ENCODE results near the gene ADORA1.

Gene ADORA1

DNA sequence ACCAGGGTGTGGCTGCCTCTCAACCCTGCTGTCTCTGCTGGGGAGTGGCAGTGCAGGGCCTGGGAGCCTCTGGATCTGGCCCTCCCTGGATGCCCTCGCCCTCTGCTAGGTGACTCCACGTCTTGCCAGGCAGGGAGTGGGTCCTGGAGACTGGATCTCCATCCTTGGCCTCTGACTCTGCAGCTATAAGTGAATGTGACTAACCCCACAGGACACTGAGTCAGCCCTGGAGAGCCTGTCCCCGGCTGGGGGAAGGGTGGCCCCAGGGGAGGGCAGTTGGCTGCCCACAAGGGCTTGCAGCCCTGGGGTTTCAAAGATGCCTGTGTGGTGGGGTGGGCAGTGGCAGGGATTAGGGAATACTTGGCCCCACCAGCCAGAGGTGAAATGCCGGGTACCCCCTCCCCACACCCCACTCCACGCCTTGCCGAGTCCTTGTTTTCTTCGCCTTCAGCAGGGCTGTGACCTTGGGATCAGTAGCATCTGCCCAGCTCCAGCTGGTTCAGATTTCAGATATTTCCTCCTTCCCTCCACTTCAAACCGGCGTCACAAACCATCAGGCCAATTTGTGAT lies 50.0 kb downstream of the ADORA1 start:
- no peak for DNase-seq

DNA sequence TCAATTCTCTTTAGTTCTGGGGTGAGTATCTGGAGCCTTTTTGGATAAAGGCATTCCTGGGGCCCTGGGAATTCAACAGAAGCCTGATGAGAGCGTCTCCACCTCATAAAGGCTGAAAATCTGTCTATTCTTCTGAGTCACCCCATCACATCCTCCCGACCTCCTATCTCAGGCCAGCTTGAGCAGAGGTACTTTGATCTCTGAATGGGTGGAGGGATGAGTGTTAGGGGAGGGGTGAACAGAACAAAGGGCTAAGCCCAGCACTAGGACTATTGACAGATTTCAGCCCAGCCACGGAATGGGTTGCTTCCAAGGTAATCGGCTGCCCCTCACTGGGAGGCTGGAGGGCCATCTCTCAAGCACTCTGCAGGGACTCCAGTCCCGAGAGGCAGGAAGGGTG lies 50.6 kb downstream of the ADORA1 start:
- no peak for TF ChIP-seq GATA1 (IDR thresholded peaks at IDR 0.05; ENCODE audit: low read depth, low read length)
- no peak for TF ChIP-seq POLR2A (IDR thresholded peaks at IDR 0.05; ENCODE audit: low read length)
- DNase-seq, result no peak

More for the DNA sequence above, 50.0 kb downstream of the ADORA1 start:
- TF ChIP-seq POLR2A (IDR thresholded peaks at IDR 0.05; ENCODE audit: low read length), result no peak
- no peak for TF ChIP-seq GATA1 (IDR thresholded peaks at IDR 0.05; ENCODE audit: low read depth, low read length)

DNA sequence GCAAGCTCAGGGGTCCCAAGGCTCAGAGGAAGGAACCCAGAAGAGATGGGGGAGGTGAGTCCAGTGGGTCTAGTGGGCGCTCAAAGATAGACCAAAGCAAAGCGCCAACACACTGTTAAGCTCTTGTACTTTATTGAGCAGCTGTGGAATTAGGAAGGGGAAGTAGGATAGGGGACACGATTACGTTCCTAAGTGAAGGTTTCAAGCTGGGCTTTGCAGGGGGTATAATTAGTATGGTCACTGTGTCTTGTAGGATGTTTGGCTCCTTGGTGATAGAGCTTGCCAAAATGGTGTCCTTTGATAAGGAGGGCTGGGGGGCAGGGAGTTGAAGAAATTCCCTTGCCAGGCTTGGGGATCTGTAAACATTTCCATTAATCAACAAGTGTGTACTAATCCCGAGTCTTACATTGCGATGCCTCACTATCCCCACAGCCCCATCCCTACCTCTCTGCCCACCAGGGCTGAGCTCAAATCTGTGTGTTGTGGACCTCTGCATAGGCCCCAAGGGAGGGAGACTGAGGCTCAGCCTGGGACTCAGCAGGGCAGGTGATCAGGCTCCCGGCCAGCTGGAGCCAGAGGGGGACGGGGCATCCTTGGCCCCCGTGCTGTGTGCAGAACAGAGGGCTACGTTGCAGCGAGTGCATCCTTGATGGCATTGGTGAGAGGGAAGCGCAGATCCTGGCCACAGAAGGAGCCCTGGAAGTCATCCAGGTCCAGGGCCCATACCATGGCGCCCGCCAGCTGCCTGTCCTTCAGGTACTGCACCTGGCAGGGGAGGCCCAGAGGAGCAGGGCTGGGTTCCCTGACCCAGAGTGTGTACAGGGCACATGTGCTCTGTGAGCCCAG lies 51.5 kb downstream of the ADORA1 start:
- no peak for DNase-seq
- TF ChIP-seq POLR2A (IDR thresholded peaks at IDR 0.05; ENCODE audit: low read length), result no peak
- TF ChIP-seq GATA1 (IDR thresholded peaks at IDR 0.05; ENCODE audit: low read depth, low read length), result no peak

DNA sequence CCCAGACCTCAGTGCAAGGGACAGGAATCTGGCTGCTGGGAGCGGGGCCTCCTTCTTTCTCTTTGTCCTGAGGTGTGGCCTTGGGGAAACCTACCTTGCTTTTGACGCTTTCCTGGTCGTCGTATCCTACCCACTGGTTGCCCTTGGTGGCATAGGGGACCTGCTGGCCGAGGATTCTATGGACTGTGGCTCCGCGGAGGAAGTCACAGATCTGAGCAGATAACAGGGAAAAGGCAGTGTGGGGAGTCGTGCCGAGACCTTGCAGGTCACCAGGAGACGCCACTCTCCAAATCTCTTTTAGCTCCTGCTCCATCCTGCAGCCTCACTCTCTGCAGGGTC lies 52.1 kb downstream of the ADORA1 start:
- no peak for TF ChIP-seq GATA1 (IDR thresholded peaks at IDR 0.05; ENCODE audit: low read depth, low read length)
- TF ChIP-seq POLR2A (IDR thresholded peaks at IDR 0.05; ENCODE audit: low read length), result no peak
- DNase-seq, result no peak

DNA sequence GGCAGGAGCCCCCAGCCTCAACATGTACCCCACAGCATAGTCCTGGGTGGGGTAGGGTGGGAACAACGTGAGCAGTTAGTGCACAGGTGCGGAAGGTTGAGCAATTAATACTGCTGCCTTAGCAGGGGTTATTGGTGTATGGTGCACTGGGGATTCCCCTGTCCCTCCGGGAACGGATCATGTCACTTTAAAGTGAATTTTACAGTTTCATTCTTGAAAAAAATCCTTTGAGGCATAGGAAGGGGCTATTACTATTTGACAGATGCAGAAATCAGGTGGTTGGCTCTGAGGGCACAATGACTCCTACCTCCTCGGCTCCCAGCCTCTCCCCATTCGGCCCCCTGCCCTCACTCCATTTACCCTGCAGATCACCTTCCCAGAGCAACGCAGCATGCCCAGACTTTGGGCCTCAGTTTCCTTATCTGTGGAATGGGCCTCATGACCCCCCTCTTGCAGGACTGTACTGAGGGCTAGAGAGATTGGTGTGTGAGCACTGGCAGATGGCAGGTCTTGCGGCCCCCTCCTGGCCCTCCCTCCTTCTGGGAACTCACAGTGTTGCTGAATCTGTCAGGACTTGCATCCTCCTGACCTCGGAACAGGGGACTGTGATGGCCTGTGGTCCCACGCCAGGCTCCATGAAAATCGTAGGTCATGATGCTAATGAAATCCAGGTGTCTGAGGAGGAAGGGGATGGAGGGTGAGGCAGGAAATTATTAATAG lies 53.2 kb downstream of the ADORA1 start:
- TF ChIP-seq POLR2A (IDR thresholded peaks at IDR 0.05; ENCODE audit: low read length), result no peak
- TF ChIP-seq GATA1 (IDR thresholded peaks at IDR 0.05; ENCODE audit: low read depth, low read length), result no peak
- DNase-seq, result no peak

DNA sequence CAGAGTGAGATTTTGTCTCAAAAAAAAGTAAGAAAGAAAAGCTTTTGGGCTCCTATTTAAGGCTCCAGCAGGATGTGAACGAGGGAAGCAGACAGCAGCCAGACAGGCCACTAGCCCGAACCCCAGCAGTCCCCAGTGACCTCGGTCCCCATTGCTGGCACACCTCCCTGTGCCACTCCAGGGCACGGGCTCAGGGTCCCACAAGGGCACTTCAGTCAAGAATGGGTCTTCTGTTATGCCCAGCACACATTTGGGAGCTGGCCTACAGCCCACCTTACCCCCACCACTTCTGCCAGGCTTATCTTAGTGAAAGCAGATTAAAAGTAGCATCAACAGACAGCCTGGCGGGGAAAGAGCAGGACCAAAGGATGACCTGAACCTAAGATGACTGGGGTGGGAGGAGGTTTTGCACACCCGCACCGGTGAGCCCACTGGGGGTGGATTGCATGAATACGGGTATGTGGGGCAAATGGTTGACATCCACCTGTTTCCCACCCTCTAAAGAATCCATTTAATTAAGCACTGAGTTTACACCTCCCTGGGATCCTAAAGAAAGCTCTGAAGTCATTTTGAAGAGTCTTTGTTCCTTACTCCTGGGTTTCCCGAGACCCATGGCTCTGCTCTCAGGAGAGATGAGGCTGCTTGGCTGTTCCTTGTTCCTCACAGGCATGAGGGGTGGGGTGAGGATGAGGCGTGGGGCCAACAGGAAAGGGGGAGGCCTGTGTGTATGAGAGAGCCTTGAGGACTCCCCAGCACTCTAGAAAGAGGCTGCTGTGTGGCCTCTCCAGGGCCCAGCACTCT lies 54.3 kb downstream of the ADORA1 start:
- DNase-seq, result no peak
- no peak for TF ChIP-seq POLR2A (IDR thresholded peaks at IDR 0.05; ENCODE audit: low read length)
- no peak for TF ChIP-seq GATA1 (IDR thresholded peaks at IDR 0.05; ENCODE audit: low read depth, low read length)

DNA sequence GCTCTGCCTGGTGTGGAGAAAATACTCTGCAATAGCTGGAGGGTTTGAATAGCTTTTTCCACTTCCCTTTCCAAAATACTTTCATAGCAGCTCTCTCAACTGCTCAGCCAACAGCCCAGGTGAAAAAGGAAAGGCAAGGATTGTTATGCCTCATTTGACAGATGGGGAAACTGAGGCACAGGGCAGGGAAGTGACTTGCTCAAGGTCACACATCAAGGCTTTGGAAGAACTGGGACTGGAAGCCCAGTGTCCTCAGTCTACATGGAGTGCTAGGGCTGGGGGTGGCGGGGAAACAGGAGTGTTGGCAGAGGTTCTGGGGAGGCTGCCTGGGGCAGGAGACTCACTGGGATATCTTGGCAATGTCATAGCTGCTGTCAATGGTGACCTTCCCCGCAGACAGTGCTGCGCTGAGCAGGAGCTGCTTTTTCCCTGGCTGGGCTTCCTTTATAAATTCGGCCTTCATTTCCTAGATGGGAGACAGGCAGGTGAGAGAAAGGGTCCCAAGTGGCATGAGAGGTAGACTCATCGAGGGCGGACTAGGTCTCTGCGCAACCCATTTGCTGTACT lies 54.9 kb downstream of the ADORA1 start:
- DNase-seq, result no peak
- TF ChIP-seq POLR2A (IDR thresholded peaks at IDR 0.05; ENCODE audit: low read length), result no peak

DNA sequence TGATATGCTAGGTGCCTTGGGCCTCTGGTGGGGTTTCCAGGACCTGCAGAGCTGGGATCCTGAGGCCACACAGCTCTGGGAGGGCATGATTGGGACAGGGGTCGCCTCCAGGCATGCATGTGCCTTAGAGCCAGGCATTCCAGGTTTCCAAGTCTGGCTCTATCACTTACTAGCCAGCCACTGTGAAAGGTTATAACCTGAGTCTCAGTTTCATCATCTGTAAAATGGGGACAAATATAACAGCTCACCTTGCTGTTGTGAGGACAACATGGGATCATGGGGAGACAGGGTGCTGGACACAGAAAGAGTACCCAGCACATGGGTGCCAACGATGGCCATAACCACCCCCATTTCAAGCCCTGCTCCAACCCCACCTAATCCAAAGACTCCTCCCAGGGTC lies 56.3 kb downstream of the ADORA1 start:
- DNase-seq, result no peak
- TF ChIP-seq POLR2A (IDR thresholded peaks at IDR 0.05; ENCODE audit: low read length), result no peak

DNA sequence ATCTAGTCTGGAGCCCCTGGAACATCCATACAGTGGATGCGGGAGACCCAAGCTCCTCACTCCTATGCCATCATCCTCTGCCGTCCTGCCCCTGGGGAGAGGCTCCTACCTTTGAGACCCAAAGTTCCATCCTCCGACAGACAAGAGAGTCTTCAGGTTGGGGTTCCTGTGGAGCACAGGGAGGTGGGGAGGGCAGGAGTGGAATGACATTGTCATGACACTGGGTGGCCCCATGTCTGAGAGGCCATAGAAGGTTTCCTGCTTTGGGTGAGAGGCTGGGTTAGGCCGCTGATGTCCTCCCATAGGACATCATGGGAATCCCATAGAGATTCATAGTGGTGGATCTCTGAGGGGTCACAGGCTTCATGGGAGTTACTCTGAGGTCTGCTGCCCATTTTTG lies 56.9 kb downstream of the ADORA1 start:
- TF ChIP-seq POLR2A (IDR thresholded peaks at IDR 0.05; ENCODE audit: low read length) (no peak), GATA1 (IDR thresholded peaks at IDR 0.05; ENCODE audit: low read depth, low read length) (no peak)
- DNase-seq, result no peak

DNA sequence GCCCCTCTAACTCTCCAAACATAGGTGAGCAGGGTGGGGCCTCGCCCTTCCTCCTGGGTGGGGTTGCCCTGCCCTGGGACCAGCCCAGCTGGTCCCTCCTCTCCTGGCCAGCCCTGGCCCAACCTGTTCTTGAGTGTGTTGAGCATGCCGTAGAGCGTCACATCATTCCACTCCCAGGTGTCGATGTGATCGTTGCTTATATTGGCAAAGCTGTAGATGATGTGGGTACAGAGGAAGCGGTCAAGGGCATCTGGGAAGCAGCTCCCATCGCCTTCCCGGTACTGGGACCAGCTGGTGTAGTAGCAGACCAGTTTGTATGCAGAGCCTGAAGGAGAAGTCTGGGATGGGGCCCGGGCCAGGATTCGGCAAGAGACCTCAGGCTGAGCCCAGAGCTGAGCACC lies 57.5 kb downstream of the ADORA1 start:
- TF ChIP-seq POLR2A (IDR thresholded peaks at IDR 0.05; ENCODE audit: low read length), result no peak
- TF ChIP-seq GATA1 (IDR thresholded peaks at IDR 0.05; ENCODE audit: low read depth, low read length), result no peak
- no peak for DNase-seq

DNA sequence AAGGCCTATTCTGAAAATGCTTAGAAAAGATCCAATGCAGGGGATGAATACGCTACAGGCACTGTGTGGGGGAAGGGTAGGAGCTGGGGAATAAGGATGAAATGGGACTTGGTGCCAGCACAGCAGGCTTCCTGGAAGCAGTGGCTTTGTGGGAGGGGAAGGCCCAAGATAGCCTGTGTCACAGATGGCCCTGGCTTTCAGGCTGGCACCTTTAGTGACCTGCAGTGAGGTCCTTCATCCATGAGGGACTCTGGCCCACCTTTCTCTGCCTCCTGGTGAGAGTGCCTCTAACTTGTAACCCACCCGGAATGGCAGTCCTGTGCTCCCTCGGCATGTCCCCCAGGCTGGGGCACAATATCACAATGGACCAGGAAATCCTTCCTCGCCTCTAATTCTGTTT lies 58.1 kb downstream of the ADORA1 start:
- no peak for TF ChIP-seq POLR2A (IDR thresholded peaks at IDR 0.05; ENCODE audit: low read length)
- no peak for TF ChIP-seq GATA1 (IDR thresholded peaks at IDR 0.05; ENCODE audit: low read depth, low read length)

DNA sequence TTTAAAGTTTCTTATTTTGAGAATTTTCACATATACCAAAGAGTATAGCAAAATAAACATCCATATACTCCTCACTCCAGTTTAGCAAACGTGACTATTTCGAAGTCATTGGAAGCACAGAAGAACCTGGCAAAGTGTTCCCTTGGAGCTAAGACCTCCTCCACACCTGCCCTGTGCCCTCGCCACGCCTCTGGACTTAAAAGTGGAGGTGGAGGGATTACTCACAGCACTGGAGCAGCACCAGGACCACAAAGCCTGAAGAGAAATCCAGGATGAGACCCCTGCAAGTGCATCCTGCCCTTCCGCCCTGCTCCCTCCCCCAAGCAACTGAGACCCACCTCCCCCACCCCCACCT lies 58.5 kb downstream of the ADORA1 start:
- DNase-seq, result no peak
- TF ChIP-seq POLR2A (IDR thresholded peaks at IDR 0.05; ENCODE audit: low read length), result no peak
- no peak for TF ChIP-seq GATA1 (IDR thresholded peaks at IDR 0.05; ENCODE audit: low read depth, low read length)

More for the DNA sequence above, 58.1 kb downstream of the ADORA1 start:
- DNase-seq, result no peak

DNA sequence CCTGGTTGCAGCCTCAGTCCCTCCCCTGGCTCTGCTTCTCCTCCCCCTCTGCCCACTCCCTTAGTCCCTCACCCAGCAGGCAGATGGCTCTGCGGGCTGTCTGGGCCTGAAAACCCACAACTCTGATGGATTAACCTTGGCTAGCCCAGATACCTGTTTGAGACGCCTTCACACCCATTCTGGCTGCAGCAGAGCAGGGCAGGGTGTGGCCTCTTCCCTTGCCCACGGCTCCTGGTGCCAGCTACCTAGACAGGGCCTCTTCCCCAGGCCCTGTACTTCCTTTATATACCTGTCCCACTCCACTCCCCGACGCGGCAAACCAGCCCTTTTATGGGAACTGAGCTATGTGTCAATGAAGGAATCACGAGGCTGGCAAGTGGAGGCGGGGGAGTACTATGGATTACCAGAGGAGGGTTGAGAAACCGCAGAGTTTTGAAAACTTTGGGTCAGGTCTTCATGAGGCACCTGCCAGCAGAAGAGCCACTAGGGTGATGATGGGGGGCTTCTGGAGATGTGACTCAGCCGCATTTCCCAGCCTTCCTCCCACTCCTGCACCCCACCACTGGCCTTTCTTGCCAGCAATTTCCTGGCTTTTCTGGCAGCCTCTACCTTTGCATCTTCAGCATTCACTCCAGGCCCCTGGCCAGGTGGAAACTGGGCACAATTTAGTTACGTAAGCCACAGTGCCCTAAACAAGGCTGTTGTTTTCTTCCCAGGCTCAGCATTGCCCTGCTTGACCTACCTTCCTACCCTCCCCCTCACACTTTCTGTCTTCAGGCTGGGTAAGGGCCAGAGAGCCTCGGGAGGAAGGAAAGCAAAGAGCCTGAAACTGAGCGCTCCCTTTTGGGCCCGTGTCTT lies 59.1 kb downstream of the ADORA1 start, which contains the start of gene CHI3L1:
Gene CHI3L1, minus strand, starts transcription at position 259 of the 858 bp plus-strand sequence. Its CDS starts 81 bp downstream, at position 178.
- no peak for DNase-seq
- TF ChIP-seq GATA1 (IDR thresholded peaks at IDR 0.05; ENCODE audit: low read depth, low read length), result no peak
- TF ChIP-seq POLR2A (IDR thresholded peaks at IDR 0.05; ENCODE audit: low read length), result no peak
